ENCODE data around the gene SLC15A1. TPM values are rescaled to one million over a fixed set of nuclear protein-coding genes. Genes with fewer than 3 reads are reported as not detected.

SLC15A1 gene
- total and polyA plus RNA-seq, 2 donors (not counting 1 experiment from before 2014, with no cell fraction given) = not detected

DNA sequence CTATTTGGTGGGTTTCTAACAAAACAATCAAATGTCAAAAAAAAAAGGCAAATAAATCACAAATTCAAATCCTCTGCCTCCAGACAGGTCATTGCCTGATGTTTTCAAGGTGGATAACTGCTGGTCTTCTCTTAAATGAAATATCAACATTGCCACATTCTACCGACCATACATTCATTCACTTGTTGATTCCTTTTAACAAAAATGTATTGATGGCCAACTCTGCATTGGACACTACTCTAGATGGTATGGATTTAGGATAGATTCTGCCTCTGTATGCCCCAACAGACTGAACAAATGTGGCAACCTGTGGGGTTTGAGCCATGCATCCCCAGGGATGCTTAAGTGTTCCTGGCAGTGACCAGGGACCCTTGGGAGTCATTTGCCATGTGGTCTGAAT, 88.0 kb downstream of the SLC15A1 start:
- intact Hi-C loops (cut with micrococcal nuclease) = no loop called here
- H3K27me3 ChIP-seq (replicated peaks in 1 of 4; ENCODE audit: control extremely low read depth in 1 of 4, control insufficient read depth in 3 of 4, insufficient read depth in 4 of 4, low read length in 3 of 4) = peaks cover 0 to 3% (median 1%) of the 10 kb centered on the region in 4 experiments
- ATAC-seq (ENCODE audit: low read depth) (no peak), DNase-seq (no peak)
- no peaks in the 10 kb centered on the region for H3K36me3 ChIP-seq (replicated peaks in 1 of 2; ENCODE audit: control extremely low read depth in 1 of 2, control insufficient read depth in 1 of 2, extremely low read depth in 1 of 2, insufficient read depth in 2 of 2, low read length in 1 of 2)
- H3K4me1 ChIP-seq (ENCODE audit: control insufficient read depth in 2 of 2, insufficient read depth in 2 of 2, low read length in 2 of 2) = no peaks in the 10 kb centered on the region
- H3K4me2 ChIP-seq (replicated peaks; ENCODE audit: low read depth, low read length, poor library complexity, severe bottlenecking) = no peak overlapping the region
- no peaks in the 10 kb centered on the region for H3K4me1 Mint-ChIP-seq
- ChIA-PET CTCF (interaction anchor here (2.6 to 3.1 kb wide), 2 partner anchors 11 to 219 kb away, joined by 9 to 18 read pairs; no protein-coding TSS in a partner anchor), POLR2A (no interaction called here)
- H3K27ac Mint-ChIP-seq = no peak overlapping the region
- TF ChIP-seq, protein P1, sequence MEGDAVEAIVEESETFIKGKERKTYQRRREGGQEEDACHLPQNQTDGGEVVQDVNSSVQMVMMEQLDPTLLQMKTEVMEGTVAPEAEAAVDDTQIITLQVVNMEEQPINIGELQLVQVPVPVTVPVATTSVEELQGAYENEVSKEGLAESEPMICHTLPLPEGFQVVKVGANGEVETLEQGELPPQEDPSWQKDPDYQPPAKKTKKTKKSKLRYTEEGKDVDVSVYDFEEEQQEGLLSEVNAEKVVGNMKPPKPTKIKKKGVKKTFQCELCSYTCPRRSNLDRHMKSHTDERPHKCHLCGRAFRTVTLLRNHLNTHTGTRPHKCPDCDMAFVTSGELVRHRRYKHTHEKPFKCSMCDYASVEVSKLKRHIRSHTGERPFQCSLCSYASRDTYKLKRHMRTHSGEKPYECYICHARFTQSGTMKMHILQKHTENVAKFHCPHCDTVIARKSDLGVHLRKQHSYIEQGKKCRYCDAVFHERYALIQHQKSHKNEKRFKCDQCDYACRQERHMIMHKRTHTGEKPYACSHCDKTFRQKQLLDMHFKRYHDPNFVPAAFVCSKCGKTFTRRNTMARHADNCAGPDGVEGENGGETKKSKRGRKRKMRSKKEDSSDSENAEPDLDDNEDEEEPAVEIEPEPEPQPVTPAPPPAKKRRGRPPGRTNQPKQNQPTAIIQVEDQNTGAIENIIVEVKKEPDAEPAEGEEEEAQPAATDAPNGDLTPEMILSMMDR (IDR thresholded peaks at IDR 0.05) = no peak
- TF ChIP-seq EZH2 (IDR thresholded peaks at IDR 0.05; ENCODE audit: borderline replicate concordance, insufficient read depth, low read depth, low read length, poor library complexity, severe bottlenecking) = no peak
- H3K9ac ChIP-seq (ENCODE audit: low read length) = no peak overlapping the region
- no peak overlapping the region for H3K4me3 Mint-ChIP-seq
- no peak overlapping the region for H2AFZ ChIP-seq (ENCODE audit: insufficient read depth, low read depth, low read length, poor library complexity, severe bottlenecking)
- no peak overlapping the region for H3K27ac ChIP-seq (ENCODE audit: low read length in 2 of 2)
- no peaks in the 10 kb centered on the region for H3K9me3 Mint-ChIP-seq (ENCODE audit: insufficient read depth)
- H3K27me3 Mint-ChIP-seq = peaks cover 23% of the 10 kb centered on the region
- H3K9me3 ChIP-seq (ENCODE audit: control extremely low read depth in 1 of 3, control insufficient read depth in 2 of 3, insufficient read depth in 1 of 3, low read length in 2 of 3) = no peaks in the 10 kb centered on the region
- no peak overlapping the region for H3K4me3 ChIP-seq (ENCODE audit: control extremely low read depth in 1 of 5, extremely low read depth in 1 of 5, insufficient read depth in 1 of 5, low read depth in 2 of 5, low read length in 4 of 5)
- H4K20me1 ChIP-seq (ENCODE audit: control insufficient read depth, insufficient read depth, low read length, poor library complexity, severe bottlenecking) = no peaks in the 10 kb centered on the region
- no peaks in the 10 kb centered on the region for H3K79me2 ChIP-seq (ENCODE audit: control insufficient read depth, insufficient read depth, low read length)
- WGBS (ENCODE audit: insufficient coverage) = no CpG with 5 or more reads among the region's 1 CpG

DNA sequence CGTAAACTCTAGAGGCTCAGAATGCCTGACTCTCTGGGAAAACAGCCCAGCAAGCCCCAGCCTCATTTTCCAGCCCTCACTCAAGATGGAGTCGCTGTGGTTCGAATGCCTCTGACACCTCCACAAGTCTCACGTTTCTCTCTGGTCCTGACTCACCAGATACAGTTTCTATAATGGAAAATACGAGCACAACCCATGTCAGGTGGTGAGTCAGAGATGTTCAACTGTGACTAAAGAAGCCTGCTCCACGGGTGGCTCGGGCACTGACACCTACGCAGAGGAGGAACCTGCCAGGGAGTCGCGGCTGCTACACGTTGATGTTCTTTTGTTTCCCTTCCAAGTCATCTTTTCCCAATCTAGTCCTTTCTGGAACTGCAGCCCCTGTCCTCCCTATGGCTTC, 88.4 kb downstream of the SLC15A1 start:
- Histone ChIP-seq H3K79me2 (ENCODE audit: control insufficient read depth, insufficient read depth, low read length) (no peaks in the 10 kb centered on the region), H3K4me2 (replicated peaks; ENCODE audit: low read depth, low read length, poor library complexity, severe bottlenecking) (no peak overlapping the region), H3K4me1 (ENCODE audit: control insufficient read depth in 2 of 2, insufficient read depth in 2 of 2, low read length in 2 of 2) (no peaks in the 10 kb centered on the region), H3K9ac (ENCODE audit: low read length) (no peak overlapping the region), H3K27me3 (replicated peaks in 1 of 4; ENCODE audit: control extremely low read depth in 1 of 4, control insufficient read depth in 3 of 4, insufficient read depth in 4 of 4, low read length in 3 of 4) (peaks cover 0 to 3% (median 1%) of the 10 kb centered on the region in 4 experiments), H3K4me3 (ENCODE audit: control extremely low read depth in 1 of 5, extremely low read depth in 1 of 5, insufficient read depth in 1 of 5, low read depth in 2 of 5, low read length in 4 of 5) (no peak overlapping the region), H3K27ac (ENCODE audit: low read length in 2 of 2) (no peak overlapping the region), H2AFZ (ENCODE audit: insufficient read depth, low read depth, low read length, poor library complexity, severe bottlenecking) (no peak overlapping the region), H3K36me3 (replicated peaks in 1 of 2; ENCODE audit: control extremely low read depth in 1 of 2, control insufficient read depth in 1 of 2, extremely low read depth in 1 of 2, insufficient read depth in 2 of 2, low read length in 1 of 2) (no peaks in the 10 kb centered on the region), H4K20me1 (ENCODE audit: control insufficient read depth, insufficient read depth, low read length, poor library complexity, severe bottlenecking) (no peaks in the 10 kb centered on the region), H3K9me3 (ENCODE audit: control extremely low read depth in 1 of 3, control insufficient read depth in 2 of 3, insufficient read depth in 1 of 3, low read length in 2 of 3) (no peaks in the 10 kb centered on the region)
- no peak for ATAC-seq (ENCODE audit: low read depth)
- intact Hi-C loops (cut with micrococcal nuclease) = no loop called here
- Mint-ChIP-seq H3K4me3 (no peak overlapping the region), H3K27ac (no peak overlapping the region), H3K9me3 (ENCODE audit: insufficient read depth) (no peaks in the 10 kb centered on the region), H3K4me1 (no peaks in the 10 kb centered on the region), H3K27me3 (peaks cover 19% of the 10 kb centered on the region)
- TF ChIP-seq, protein P1 (IDR thresholded peaks at IDR 0.05) = no peak
- no peak for TF ChIP-seq EZH2 (IDR thresholded peaks at IDR 0.05; ENCODE audit: borderline replicate concordance, insufficient read depth, low read depth, low read length, poor library complexity, severe bottlenecking)
- ChIA-PET POLR2A (no interaction called here), CTCF (interaction anchor here (3.1 kb wide), 1 partner anchor 218 kb away, joined by 18 read pairs; no protein-coding TSS in a partner anchor)
- no peak for DNase-seq
- WGBS (ENCODE audit: insufficient coverage) = 60% methylated on average over 4 of the region's 11 CpGs

Data from B cell (primary cell).